GF-D8 (cell line): ENCODE results near the gene NFE2L3.
"Not testable (repeated sequence)": the region's sequence is repeated elsewhere in the genome, so short reads cannot be mapped to it uniquely, and the experiment has no call there.

ENCODE experiments used
- DNase-seq: peaks from one replicate; lab custom pipeline; 2025; lab: John Stamatoyannopoulos, UW

The NFE2L3 gene

GRCh38 chr7:26147030-26147429 is 5.0 kb upstream of the NFE2L3 start:
- DNase-seq, result no peak

- not testable (repeated sequence) for DNase-seq
Measured at GRCh38 chr7:26147646-26148306, 4.2 kb upstream of the NFE2L3 start.

- DNase-seq, result not testable (repeated sequence)
Measured at GRCh38 chr7:26148307-26148700, 3.7 kb upstream of the NFE2L3 start.

- DNase-seq, result no peak
Measured at GRCh38 chr7:26149391-26149977, 2.5 kb upstream of the NFE2L3 start.

GRCh38 chr7:26151096-26151495 is 902 bp upstream of the NFE2L3 start:
- DNase-seq, result no peak

- no peak for DNase-seq
Measured at GRCh38 chr7:26151650-26151952, 397 bp upstream of the NFE2L3 start.

GRCh38 chr7:26152782-26153240 is 813 bp downstream of the NFE2L3 start:
- DNase-seq, result not testable (repeated sequence)

- DNase-seq, result no peak
Measured at GRCh38 chr7:26153241-26153822, 1.3 kb downstream of the NFE2L3 start.

- DNase-seq, result no peak
Measured at GRCh38 chr7:26153823-26154783, 2.1 kb downstream of the NFE2L3 start.

- no peak for DNase-seq
Measured at GRCh38 chr7:26155531-26156375, 3.8 kb downstream of the NFE2L3 start.

GRCh38 chr7:26156451-26157420 is 4.7 kb downstream of the NFE2L3 start:
- no peak for DNase-seq

- DNase-seq, result no peak
Measured at GRCh38 chr7:26157520-26158105, 5.6 kb downstream of the NFE2L3 start.

GRCh38 chr7:26159243-26159642 is 7.2 kb downstream of the NFE2L3 start:
- DNase-seq, result no peak

- DNase-seq, result no peak
Measured at GRCh38 chr7:26160896-26161295, 8.9 kb downstream of the NFE2L3 start.

- no peak for DNase-seq
Measured at GRCh38 chr7:26162431-26162830, 10.4 kb downstream of the NFE2L3 start.

- DNase-seq, result not testable (repeated sequence)
Measured at GRCh38 chr7:26163804-26164203, 11.8 kb downstream of the NFE2L3 start.

- DNase-seq, result no peak
Measured at GRCh38 chr7:26165950-26166683, 14.1 kb downstream of the NFE2L3 start.

GRCh38 chr7:26166684-26167266 is 14.8 kb downstream of the NFE2L3 start:
- DNase-seq, result no peak
